GM12892 (cell line): ENCODE results near the gene POLD3.
A peak's percentile ranks its signal among the peaks of the same experiment; 100 is the strongest.

ENCODE experiments used
- DNase-seq: peaks from one replicate; pipeline ENCODE4 v3.0.0; 2011; ENCODE audit not compliant: insufficient read length
- FAIRE-seq: peaks from 2 replicates; lab custom pipeline; 2011; peaks lifted over from hg19 to GRCh38; lab: Jason Lieb, UNC
- POLR2A ChIP-seq: IDR thresholded peaks from 2 replicates; pipeline ENCODE4 v1.6.1; 2011; ENCODE audit warnings: low read depth, low read length, control low read depth
- POLR2AphosphoS5 ChIP-seq: IDR thresholded peaks from 2 replicates; pipeline ENCODE4 v1.6.1; 2011; ENCODE audit warnings: low read depth, low read length, control low read depth
- TAF1 ChIP-seq: IDR thresholded peaks from 2 replicates; pipeline ENCODE4 v1.6.1; 2011; ENCODE audit warnings: low read depth, mild to moderate bottlenecking, control low read depth, low read length, borderline replicate concordance

The POLD3 gene

GRCh38 chr11:74627381-74627780 is 35.0 kb downstream of the POLD3 start:
- FAIRE-seq (no peak), DNase-seq (no peak)
- TF ChIP-seq TAF1 (no peak), POLR2AphosphoS5 (no peak), POLR2A (no peak)

GRCh38 chr11:74630043-74630442 is 37.7 kb downstream of the POLD3 start:
- FAIRE-seq (peak; percentile 51), DNase-seq (no peak)
- TF ChIP-seq POLR2A, result no peak
- TF ChIP-seq TAF1, result no peak
- no peak for TF ChIP-seq POLR2AphosphoS5

- FAIRE-seq (no peak), DNase-seq (no peak)
- no peak for TF ChIP-seq POLR2A
- TF ChIP-seq POLR2AphosphoS5, result no peak
- TF ChIP-seq TAF1, result no peak
Measured at GRCh38 chr11:74633406-74634393, 41.3 kb downstream of the POLD3 start.

GRCh38 chr11:74634537-74634936 is 42.2 kb downstream of the POLD3 start:
- no peak for DNase-seq
- no peak for FAIRE-seq
- no peak for TF ChIP-seq POLR2A
- no peak for TF ChIP-seq POLR2AphosphoS5
- TF ChIP-seq TAF1, result no peak

GRCh38 chr11:74636630-74637184 is 44.3 kb downstream of the POLD3 start:
- DNase-seq (no peak), FAIRE-seq (peak; percentile 56)
- TF ChIP-seq POLR2AphosphoS5 (no peak), POLR2A (no peak), TAF1 (no peak)

GRCh38 chr11:74637700-74638099 is 45.3 kb downstream of the POLD3 start:
- no peak for TF ChIP-seq TAF1
- no peak for TF ChIP-seq POLR2AphosphoS5
- no peak for TF ChIP-seq POLR2A
- FAIRE-seq (no peak), DNase-seq (no peak)

- TF ChIP-seq TAF1, result no peak
- TF ChIP-seq POLR2AphosphoS5, result no peak
- FAIRE-seq, result no peak
Measured at GRCh38 chr11:74638869-74639268, 46.5 kb downstream of the POLD3 start.

GRCh38 chr11:74639533-74639932 is 47.2 kb downstream of the POLD3 start:
- DNase-seq (no peak), FAIRE-seq (no peak)
- TF ChIP-seq TAF1, result no peak
- no peak for TF ChIP-seq POLR2AphosphoS5
- no peak for TF ChIP-seq POLR2A

More at GRCh38 chr11:74638869-74639268, 46.5 kb downstream of the POLD3 start:
- DNase-seq, result no peak

- no peak for DNase-seq
- FAIRE-seq, result no peak
- TF ChIP-seq POLR2AphosphoS5, result no peak
- TF ChIP-seq TAF1, result no peak
- TF ChIP-seq POLR2A, result no peak
Measured at GRCh38 chr11:74641289-74641688, 48.9 kb downstream of the POLD3 start.

GRCh38 chr11:74641905-74642304 is 49.5 kb downstream of the POLD3 start:
- no peak for DNase-seq
- TF ChIP-seq POLR2A (no peak), POLR2AphosphoS5 (no peak), TAF1 (no peak)
- FAIRE-seq, result no peak

- TF ChIP-seq TAF1 (no peak), POLR2A (no peak), POLR2AphosphoS5 (no peak)
- no peak for FAIRE-seq
- DNase-seq, result no peak
Measured at GRCh38 chr11:74642912-74643311, 50.5 kb downstream of the POLD3 start.

GRCh38 chr11:74644081-74644480 is 51.7 kb downstream of the POLD3 start:
- TF ChIP-seq TAF1 (no peak), POLR2AphosphoS5 (no peak), POLR2A (no peak)
- no peak for FAIRE-seq
- DNase-seq, result no peak
